Measurements from ENCODE around the gene TIGD4.

The TIGD4 gene

GRCh38 chr4:152779513-152780266 is at the start of gene TIGD4, which contains the start of gene ARFIP1:
Gene TIGD4 (minus strand): TSS chr4:152779730. CDS start chr4:152771004, 8,726 bp downstream.
Gene ARFIP1 (plus strand): TSS chr4:152779954. CDS start chr4:152829634, 49,680 bp downstream.
- peak; percentile 96 for DNase-seq

- no peak for DNase-seq
Measured at GRCh38 chr4:152828122-152828521, 48.6 kb upstream of the TIGD4 start.

- DNase-seq, result no peak
Measured at GRCh38 chr4:152825336-152825735, 45.8 kb upstream of the TIGD4 start.

GRCh38 chr4:152824561-152824960 is 45.0 kb upstream of the TIGD4 start:
- DNase-seq, result no peak

GRCh38 chr4:152822323-152822722 is 42.8 kb upstream of the TIGD4 start:
- no peak for DNase-seq

- no peak for DNase-seq
Measured at GRCh38 chr4:152820073-152820472, 40.5 kb upstream of the TIGD4 start.

GRCh38 chr4:152819026-152819645 is 39.6 kb upstream of the TIGD4 start:
- DNase-seq, result no peak

GRCh38 chr4:152817331-152817730 is 37.8 kb upstream of the TIGD4 start:
- no peak for DNase-seq

- no peak for DNase-seq
Measured at GRCh38 chr4:152815078-152815477, 35.5 kb upstream of the TIGD4 start.

- no peak for DNase-seq
Measured at GRCh38 chr4:152810715-152811287, 31.3 kb upstream of the TIGD4 start.

GRCh38 chr4:152808670-152809069 is 29.1 kb upstream of the TIGD4 start:
- no peak for DNase-seq

GRCh38 chr4:152807294-152807829 is 27.8 kb upstream of the TIGD4 start:
- DNase-seq, result no peak

- DNase-seq, result no peak
Measured at GRCh38 chr4:152806501-152807125, 27.1 kb upstream of the TIGD4 start.

GRCh38 chr4:152805818-152806217 is 26.3 kb upstream of the TIGD4 start:
- DNase-seq, result no peak

- peak; percentile 37 for DNase-seq
Measured at GRCh38 chr4:152805071-152805650, 25.6 kb upstream of the TIGD4 start.

- no peak for DNase-seq
Measured at GRCh38 chr4:152803541-152803940, 24.0 kb upstream of the TIGD4 start.

GRCh38 chr4:152795891-152796290 is 16.4 kb upstream of the TIGD4 start:
- DNase-seq, result no peak

GRCh38 chr4:152786627-152787026 is 7.1 kb upstream of the TIGD4 start:
- DNase-seq, result no peak

- DNase-seq, result no peak
Measured at GRCh38 chr4:152785639-152786615, 6.4 kb upstream of the TIGD4 start.

GRCh38 chr4:152784490-152785350 is 5.2 kb upstream of the TIGD4 start:
- peak; percentile 74 for DNase-seq
